ENCODE results near the gene STRIP1. TPM values are rescaled to one million over a fixed set of nuclear protein-coding genes. Genes with fewer than 3 reads are reported as not detected.
"Not testable (repeated sequence)": the region's sequence is repeated elsewhere in the genome, so short reads cannot be mapped to it uniquely, and the experiment has no call there.

STRIP1 gene
- total RNA-seq, 1 donor from 2014 or later = 45.0 TPM

DNA sequence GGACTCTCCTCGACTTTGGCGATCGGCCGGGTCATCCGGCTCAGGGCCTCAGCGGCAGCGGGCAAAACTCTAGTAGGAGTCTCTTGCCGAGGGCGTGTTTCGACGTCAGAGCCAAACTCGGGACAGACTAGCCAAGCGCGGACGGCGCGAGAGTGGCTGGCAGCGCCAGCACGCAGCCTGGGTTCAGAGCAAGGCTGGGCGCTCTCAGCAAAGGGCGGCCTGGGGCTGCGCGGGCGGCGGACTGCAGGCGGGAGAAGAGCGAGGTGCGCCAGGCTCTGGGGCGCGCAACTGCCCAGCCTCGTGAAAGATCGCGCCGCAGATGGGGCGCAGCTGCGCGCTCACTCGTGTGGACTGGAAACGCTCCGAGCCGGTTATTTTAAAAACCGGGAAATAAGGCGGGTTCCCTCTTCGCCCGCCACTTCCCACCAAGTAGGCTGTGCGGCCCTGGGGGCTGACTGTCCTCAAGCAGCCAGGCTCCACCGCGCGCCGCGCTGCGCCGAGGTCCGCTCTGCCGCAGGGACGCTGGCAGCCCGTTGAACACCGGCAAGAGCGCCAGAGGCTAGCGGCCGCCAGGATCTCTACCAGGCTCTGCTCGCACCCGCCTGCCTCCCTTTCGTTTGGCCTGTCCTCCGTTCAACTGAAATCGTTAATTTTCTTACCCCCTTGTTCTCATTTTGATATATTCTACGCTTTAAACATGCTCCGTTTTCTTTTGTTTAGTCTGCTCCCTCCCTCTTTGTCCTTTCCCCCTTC, 33.6 kb downstream of the STRIP1 start:
- intact Hi-C loops (cut with micrococcal nuclease) = loop anchor here (2.0 kb wide), 1 partner anchor 17 kb away; no protein-coding TSS in a partner anchor

DNA sequence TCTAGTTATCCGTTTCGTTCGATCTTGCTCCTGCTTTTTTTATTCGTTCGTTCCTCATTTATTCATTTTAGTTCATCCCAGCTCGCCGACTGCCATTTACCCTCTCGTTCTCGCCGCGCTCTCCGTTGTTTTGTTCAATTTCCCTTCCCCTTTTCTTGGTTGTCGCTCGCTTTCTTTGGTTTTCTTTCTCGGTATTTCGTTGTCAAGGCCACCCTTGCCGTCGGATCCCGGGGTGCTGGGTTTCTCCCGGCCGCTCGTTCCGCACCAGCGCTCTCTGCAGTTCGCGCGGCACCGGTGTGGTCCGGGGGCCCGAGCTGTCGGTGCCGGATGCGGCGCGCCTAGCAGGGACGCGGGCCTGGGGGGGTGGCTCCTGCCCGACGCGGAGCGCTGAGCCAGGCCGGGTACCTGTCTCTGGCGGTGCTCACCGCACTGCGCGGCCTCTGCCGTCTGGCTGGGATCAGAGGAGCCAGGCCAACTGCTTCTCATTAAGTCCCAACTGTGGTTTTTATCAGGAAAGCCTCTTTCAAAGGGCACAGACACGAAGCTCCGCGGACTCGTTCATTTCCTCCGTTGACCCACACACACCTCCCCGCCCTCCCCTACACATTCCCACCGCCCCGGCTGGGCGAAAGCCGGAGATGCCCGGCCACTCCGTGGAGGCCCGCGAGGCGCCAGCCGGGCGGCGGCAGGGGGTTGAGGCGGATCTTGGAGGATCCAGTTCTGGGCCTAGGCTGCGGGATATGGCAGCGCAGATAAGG, 34.4 kb downstream of the STRIP1 start:
- intact Hi-C loops (cut with micrococcal nuclease) = loop anchor here (2.0 kb wide), 1 partner anchor 16 kb away; no protein-coding TSS in a partner anchor

DNA sequence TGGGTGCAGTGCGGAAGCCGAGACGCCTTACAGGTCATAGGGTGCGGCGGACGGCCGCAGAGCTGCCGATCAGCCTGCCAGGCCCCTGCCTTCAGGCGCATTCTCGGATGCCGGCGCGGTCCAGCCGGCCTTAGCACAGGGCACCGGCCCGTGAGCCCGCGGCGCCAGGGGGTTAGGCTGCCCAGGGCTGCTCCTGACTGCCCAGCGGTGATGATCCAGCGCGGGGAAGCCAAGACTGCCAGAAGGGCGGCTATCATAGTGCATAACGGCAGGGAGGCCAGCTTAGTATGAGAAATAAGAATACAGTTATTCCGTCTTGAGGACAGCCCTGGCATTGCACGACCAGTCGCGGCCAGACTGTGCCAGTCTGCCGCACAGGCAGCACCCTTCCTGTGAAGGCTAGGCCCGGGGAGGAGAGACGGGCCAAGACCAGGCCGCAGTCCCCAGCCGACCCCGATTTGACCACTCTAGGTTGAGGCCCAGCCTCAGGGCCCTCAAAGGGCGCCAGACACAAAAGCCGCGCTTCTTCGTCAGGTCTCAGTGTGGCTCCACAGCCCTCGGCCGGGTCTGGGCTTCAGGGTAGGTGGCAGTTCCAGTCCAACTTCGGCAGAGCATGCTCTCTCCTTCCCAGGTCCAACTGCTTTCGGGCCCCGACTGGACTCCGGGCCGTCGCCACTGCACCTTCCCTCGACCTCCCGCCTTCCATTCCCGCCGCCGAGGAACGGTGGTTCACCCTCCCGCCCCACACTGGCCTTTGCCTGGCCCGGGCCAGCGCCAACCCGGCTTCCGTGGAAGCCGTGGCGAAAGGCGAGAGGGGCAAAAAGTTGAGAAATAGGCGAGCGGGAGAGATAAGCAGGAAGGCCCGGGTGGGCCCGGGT, 35.2 kb downstream of the STRIP1 start:
- intact Hi-C loops (cut with micrococcal nuclease) = loop anchor here (2.0 kb wide), 1 partner anchor 15 kb away; no protein-coding TSS in a partner anchor

DNA sequence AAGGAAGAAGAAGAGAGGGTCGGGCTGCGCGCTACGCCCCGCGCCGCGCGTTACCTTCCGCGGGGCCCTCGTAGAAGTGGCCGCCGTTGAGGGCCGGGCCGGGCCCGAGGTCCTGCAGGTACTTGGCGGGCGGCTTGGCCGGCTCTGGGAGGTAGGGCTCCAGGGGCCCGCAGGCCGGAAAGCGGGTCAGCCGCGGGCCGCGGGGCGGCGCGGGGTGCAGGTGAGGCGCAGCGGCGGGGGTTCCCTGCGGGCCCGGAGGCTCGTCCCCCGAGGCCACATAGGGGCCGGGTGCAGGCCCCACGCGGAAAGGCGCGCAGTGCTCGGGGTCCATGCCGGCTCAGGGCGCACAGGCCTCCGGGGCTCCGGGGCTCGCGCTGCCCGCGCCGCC, 35.9 kb downstream of the STRIP1 start:
- intact Hi-C loops (cut with micrococcal nuclease) = no loop called here

DNA sequence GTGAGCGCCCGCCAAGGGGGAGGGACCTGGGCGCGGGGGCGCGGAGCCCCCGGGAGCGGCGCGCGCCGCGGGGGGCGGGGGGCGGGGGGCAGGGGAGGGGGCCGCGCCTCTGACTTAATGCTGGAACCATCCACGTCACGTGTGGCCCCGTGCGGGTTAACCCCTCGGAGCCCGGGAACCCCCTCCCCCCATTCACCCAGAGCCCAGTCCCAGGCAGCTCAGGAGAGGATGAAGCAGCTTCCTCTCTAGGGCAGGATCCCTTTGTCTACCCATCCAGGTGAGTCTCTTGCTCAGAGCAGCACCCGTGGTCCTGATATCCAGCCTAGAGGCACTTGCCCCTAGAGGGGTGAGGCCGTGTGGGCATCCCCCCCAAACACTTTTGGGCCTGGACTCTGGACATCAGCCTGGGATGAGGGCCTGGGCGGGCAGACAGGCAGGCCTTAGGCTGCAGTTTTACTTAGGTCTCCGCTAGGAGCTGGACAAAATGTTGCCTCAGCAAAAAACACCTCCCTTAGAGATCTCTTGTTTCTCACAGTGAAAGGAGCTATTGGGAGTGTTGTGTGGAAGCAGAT, 36.3 kb downstream of the STRIP1 start, which contains the start of gene ALX3:
Gene ALX3 (minus strand): TSS at position 2 of the 572 bp plus-strand sequence. CDS start 60 bp downstream, outside the sequence.
- intact Hi-C loops (cut with micrococcal nuclease) = no loop called here

DNA sequence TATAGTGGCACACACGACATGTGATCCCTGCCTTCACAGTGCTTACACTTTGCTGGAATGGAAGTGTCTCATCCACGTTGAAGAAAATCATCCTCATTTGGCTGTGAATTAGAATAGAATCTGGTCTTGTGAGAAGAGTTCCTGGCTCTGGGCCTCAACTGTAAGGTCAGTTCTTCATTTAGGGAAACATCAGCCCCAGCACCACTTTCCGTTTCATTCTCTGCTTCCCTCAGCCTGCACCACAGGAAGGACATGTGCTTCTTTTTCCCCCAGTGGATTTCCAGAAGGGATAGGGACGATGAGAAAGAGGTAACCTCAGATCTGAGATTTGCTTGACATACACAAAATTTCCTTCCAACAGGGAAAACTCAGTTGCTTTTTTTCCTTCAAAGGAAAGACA, 39.7 kb downstream of the STRIP1 start:
- intact Hi-C loops (cut with micrococcal nuclease) = no loop called here

DNA sequence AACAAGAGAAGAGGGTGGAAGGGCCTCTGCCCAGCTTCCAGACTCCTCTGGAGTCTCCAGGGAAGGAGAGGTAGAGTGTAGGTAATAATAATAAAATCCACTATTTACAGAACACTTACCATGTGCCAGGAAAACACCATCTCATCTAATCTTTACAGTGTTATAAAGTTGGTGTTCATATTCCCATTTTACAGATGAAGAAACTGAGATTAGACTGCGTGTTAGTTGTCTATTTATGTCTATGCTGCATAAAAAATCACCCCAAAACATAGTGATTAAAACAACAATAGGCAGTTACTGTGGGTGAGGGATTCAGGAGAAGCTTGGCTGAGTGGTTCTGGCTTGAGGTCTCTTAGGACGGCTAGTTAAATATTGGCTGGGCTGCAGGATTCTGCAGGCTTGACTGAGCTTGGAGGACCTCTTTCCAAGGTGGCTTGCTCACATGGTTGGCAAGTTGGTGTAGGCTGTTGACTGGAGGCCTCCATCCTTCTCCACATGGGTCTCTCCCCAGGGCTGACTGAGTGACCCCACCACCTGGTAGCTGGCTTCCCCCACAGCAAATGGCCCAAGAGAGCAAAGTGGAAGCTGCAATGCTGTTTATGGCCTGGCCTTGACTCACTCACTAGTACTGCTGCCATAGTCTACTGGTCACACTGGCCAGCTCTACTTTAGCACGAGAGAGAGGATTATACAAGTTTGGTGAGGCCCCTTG, 42.5 kb downstream of the STRIP1 start:
- intact Hi-C loops (cut with micrococcal nuclease) = no loop called here

DNA sequence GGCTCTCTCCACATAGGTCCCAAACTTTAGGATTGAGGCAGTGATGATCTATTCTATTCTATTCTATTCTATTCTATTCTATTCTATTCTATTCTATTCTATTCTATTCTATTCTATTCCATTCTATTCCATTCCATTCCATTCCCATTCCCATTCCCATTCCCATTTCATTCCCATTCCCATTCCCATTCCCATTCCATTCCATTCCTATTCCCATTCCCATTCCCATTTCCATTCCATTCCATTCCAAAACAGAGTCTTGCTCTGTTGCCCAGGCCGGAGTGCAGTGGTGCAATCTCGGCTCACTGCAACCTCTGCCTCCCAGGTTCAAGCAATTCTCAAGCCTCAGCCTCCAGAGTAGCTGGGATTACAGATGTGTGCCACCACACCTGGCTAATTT, 45.6 kb downstream of the STRIP1 start:
- intact Hi-C loops (cut with micrococcal nuclease) = not testable (repeated sequence)

DNA sequence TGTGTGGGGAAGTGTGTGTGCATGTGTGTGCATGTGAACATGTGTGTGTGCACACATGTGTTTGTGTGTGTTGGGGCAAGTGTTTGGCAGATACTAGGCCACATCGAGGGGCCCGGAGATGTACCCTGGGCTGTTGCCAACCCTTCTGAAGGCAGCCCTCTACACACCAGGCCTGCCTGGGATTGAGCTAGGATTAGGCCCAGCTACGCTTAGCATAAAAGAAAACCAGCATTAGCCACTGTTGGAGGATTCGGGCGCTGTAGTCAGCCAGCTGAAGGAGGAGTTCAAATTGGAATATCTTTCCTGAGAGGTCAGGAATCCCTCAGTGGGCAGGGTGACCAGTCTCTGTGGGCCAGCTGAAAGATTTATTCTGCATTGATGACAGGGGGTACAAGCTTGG, 46.6 kb downstream of the STRIP1 start:
- intact Hi-C loops (cut with micrococcal nuclease) = no loop called here

DNA sequence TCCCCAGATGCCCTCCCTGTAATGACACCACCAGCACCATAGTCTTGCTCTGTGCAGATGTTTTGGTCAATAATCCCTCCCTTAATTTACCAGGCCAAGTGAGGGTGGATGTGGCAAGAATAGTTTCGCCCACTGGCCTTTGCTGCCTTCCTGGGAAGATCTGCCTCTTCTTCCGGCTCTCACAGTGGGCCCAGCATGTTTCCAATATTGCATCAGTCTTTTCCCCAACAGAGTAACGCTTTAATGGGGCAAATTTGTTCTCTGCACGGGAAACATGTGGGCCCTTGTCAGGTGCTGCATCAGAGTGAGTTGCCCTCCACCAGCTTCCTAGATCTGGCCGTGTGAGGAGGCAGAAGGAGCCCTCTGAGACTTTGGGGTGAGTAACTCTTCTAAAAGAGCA, 48.1 kb downstream of the STRIP1 start:
- intact Hi-C loops (cut with micrococcal nuclease) = no loop called here

DNA sequence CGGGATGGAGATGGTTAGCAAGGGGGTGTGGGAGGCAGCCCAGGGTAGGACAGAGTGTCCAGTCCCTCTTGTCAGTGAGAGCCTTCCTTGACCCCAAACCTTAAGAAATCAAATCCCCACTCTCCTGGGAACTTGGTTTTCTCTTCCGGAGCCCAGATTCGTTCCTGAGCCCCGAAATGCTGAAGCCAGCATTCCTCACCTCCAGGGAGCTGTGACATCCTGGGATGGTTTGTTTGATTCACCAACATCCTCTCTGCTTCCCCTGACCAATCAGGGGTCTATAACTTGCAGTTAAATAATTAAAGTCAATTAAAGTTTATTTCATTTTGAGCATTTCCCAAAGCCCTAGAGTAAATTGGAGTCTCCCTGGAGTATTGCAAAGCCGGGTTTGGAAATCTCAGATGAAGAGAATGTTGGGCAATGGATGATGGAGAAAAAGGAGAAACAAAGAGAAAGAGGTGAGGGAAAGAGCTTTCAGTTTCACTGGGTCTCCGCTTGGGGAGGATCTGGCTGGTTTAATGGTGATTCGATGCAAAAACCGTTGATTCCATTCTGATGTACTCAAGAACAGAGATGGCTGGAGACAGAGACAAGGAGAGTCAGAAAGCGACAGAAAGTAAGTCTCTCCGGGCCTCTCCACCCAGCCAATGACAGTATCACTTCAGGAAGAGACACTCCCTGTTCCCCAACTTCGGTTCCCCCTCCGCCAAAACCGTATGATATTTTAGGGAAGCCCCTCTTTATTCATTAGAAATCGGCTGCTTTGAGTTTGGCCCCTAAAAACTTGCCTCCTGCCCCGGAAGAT, 48.8 kb downstream of the STRIP1 start:
- intact Hi-C loops (cut with micrococcal nuclease) = no loop called here

DNA sequence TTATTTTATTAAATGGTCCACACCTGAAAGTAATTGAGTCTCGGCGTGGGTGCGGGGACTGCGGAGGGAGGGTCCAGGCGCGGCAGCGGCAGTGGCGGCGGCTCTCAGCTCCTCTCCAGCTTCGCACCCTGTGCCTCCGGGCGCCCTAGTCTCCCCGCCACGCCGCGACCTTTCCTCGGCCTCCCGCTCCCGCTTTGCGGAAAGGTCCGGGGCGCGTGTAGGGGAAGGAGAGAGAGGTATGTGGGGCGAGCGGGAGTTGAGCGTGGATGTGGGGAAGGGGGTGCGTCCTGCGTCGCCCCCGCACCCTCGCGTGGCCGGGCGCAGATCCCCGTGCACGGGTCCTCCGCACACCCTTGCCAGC, 49.4 kb downstream of the STRIP1 start:
- intact Hi-C loops (cut with micrococcal nuclease) = loop anchor here (2.0 kb wide), 1 partner anchor 15 kb away; no protein-coding TSS in a partner anchor

DNA sequence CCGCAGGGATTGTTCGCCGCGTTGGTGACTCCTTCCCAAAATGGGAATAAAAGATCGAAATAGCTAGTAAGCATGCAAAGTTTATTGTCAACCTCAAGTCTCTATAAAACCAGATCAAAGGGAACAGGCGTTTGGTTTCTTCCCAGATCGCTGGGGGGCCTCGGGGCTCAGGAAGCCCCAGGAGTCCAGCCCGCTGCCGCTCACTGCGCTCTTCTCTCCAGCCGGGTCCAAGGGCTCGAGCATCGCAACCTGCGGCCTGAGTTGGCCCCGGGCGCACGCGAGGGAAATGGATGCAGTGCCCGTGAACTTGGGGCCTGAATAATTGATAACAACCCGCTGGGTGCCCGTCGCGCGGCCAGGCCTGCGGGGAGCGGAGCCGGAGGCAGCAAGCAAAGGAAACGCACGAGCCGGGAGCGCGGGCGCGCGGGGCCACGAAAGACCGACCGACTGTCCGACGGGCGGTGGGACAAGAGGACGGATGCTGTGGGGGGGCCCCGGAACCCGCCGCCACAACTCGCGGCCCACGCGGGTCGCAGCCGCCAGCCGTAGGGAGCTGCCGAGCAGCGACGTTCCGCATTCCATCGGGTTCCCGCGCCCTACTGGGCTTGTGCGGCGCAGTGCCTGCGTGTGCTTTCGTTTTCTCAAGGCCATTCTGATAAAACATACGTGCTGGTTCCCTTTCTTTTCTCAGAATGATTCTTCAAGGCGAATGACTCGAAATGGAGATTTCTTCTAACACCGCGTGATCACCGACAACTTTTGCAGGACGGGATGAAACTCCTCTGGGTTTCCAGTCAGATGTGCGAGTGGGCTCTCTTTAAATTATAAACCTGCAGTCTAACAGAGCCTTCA, 50.0 kb downstream of the STRIP1 start:
- intact Hi-C loops (cut with micrococcal nuclease) = loop anchor here (2.0 kb wide), 1 partner anchor 16 kb away; no protein-coding TSS in a partner anchor

DNA sequence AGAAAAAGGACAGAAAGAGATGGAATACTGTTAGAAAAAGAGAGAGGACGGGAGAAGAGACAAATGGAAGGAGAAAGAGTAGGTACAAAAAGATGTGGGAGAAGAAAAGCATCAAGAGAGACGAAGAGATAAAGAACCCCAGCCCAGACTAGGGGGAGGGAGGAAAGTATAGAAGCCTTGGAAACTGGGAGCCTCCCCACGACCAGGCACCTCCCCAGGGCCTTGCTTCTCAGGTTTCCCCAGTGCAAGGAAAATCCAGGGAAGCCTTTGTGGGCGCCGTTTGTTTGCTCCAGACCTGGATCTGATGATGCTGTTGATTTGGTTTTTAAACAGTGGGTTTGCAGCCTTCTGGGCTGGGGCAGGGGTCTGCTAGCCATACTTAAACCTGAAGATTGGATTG, 51.2 kb downstream of the STRIP1 start:
- intact Hi-C loops (cut with micrococcal nuclease) = loop anchor here (2.0 kb wide), 1 partner anchor 17 kb away; no protein-coding TSS in a partner anchor

DNA sequence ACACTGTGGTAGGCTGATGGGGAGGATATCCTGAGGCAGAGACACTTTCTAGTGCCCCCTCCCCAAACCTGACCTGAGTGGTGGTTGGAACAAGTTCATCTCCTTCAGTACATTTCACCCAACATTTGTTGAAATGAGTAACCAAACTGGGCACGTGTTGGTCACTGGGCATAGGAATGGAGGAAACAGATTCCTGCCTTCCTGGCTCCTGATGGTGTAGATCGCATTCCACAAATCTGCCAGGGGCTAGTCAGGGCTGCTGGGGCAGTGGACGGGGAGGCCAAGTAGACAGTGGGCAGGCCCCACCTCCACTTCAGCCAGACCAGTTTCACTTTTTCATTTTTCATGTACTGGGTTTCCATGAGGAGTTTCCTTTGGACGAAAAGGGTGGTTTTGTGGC, 52.5 kb downstream of the STRIP1 start:
- intact Hi-C loops (cut with micrococcal nuclease) = no loop called here

DNA sequence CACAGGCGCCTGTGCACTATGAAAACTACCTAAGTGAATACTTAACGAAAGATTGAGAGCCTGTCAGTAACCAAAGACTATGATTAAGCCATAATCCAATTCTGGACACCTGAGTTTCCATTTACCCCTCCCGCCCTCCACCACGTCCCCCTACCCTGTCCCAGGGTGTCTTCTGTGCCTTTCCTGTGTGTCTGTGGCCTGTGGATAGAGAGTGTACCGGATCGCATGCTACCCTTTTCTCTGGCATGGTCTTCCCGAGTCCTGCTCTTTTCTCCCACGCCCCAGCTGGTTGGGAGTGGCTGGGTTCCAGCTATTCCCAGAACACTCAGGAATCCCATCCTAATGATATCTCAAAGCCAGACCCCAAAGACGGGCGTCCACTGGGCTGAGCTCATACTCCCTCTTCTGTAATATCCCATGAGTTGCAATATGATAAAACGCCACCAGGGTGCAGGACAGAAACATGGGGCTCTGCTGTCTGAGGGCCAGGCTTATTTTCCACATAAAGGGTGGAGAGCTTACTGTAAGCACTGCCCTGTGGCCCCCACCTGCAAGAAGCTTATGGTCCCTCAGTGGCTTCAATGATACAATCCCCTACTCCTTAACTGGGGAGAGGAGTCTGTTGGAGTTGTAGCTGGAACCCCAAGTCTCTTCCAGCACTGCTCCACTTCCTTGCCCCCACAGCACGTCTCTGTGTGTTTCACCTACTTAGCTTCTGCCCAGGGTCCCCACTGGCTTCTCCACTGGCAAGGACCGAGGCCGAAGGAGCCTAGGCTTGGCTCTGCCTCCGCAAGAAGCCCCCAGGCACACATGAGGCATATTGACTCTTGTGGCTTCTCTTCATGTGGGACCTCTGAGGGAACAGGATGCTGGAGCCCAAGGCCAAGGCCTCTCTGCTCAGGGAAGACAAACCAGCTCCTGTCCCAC, 53.7 kb downstream of the STRIP1 start:
- intact Hi-C loops (cut with micrococcal nuclease) = loop anchor here (1.0 to 2.0 kb wide), 2 partner anchors 18 to 409 kb away; no protein-coding TSS in a partner anchor

DNA sequence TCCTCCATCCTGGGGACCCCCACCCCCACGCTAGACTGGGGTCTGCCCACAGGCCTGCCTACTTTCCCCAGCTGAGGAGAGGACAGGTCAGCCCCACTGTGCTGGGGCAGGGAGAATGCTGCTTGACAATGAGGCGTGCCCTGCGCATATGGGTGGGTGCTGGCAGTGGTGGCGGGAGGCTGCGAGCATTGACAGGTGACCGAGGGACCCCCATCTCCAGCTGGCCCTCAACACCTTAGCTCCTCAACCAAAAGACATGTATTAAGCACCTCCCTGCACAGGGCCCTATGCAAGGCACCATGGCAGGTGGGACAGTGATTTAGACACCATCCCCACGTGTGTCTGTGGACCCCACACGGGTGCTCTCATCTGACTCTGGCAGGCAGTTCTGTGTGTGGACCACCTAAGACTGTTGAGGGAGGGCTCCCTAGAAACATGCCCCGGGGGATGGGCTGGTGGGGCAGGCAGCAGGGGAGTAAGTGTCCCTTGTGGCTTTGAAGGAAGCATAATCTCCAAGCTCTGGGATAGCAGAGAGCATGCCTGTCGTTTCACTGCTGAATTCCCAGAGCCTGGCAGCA, 54.4 kb downstream of the STRIP1 start:
- intact Hi-C loops (cut with micrococcal nuclease) = loop anchor here (1.0 to 2.0 kb wide), 2 partner anchors 17 to 408 kb away; no protein-coding TSS in a partner anchor

All from T-helper 1 cell treated with Interleukin-12 subunit alpha and Interleukin-12 subunit beta and Interleukin-4 antibody, amounts not matched to agents 30 ng/mL and 1 ng/mL, for 36 hours (primary cell).